H9 (cell line): ENCODE measurements around the gene PTPRR. TPM values are rescaled to one million over a fixed set of nuclear protein-coding genes. Genes with fewer than 3 reads are reported as not detected.

ENCODE experiments used
- DNase-seq: peaks from one replicate; pipeline ENCODE4 v3.0.0-alpha.2; 2017
- H2AFZ ChIP-seq: one replicate; pipeline ENCODE4 v1.6.1; 2013; ENCODE audit warnings: mild to moderate bottlenecking, low read length, control low read depth, moderate library complexity
- H2AK5ac ChIP-seq: 2 replicates; pipeline ENCODE4 v1.6.1; 2013; ENCODE audit warnings: low read length, control low read depth, mixed read lengths; ENCODE audit not compliant: insufficient read length
- H2BK120ac ChIP-seq: one replicate; pipeline ENCODE4 v1.6.1; 2013; ENCODE audit warnings: low read depth, mild to moderate bottlenecking, low read length, control low read depth, inconsistent platforms; ENCODE audit not compliant: poor library complexity, severe bottlenecking
- H2BK12ac ChIP-seq: 2 replicates; pipeline ENCODE4 v1.6.1; 2013; ENCODE audit warnings: low read length, control low read depth, mixed read lengths, low read depth; ENCODE audit not compliant: insufficient read length
- H2BK15ac ChIP-seq: 2 replicates; pipeline ENCODE4 v1.6.1; 2013; ENCODE audit warnings: low read depth, low read length, control low read depth
- H2BK20ac ChIP-seq: one replicate; pipeline ENCODE4 v1.6.1; 2013; ENCODE audit warnings: low read depth, mild to moderate bottlenecking, low read length, control low read depth, inconsistent platforms; ENCODE audit not compliant: poor library complexity, severe bottlenecking
- H2BK5ac ChIP-seq: 2 replicates; pipeline ENCODE4 v1.6.1; 2013; ENCODE audit warnings: low read length, control low read depth, mixed read lengths; ENCODE audit not compliant: insufficient read length
- H3K14ac ChIP-seq: 2 replicates; pipeline ENCODE4 v1.6.1; 2013; ENCODE audit warnings: low read length, control low read depth; ENCODE audit not compliant: insufficient read depth
- H3K18ac ChIP-seq: 2 replicates; pipeline ENCODE4 v1.6.1; 2013; ENCODE audit warnings: low read depth, mild to moderate bottlenecking, mixed read lengths, low read length, control low read depth; ENCODE audit not compliant: insufficient read length
- H3K23ac ChIP-seq: 2 replicates; pipeline ENCODE4 v1.6.1; 2013; ENCODE audit warnings: low read length, control low read depth, mixed read lengths, low read depth; ENCODE audit not compliant: insufficient read length
- H3K23me2 ChIP-seq: 2 replicates; pipeline ENCODE4 v1.6.1; 2013; ENCODE audit warnings: low read depth, mild to moderate bottlenecking, mixed read lengths, low read length, control low read depth; ENCODE audit not compliant: insufficient read length, poor library complexity, severe bottlenecking
- H3K27ac ChIP-seq: 2 replicates; pipeline ENCODE4 v1.5.1; 2013; ENCODE audit warnings: low read length, control low read depth, mixed read lengths, low read depth; ENCODE audit not compliant: insufficient read length
- H3K27me3 ChIP-seq: 2 replicates; pipeline ENCODE4 v1.6.1; 2013; ENCODE audit warnings: low read length, control low read depth, inconsistent platforms; ENCODE audit not compliant: insufficient read depth
- H3K4ac ChIP-seq: 2 replicates; pipeline ENCODE4 v1.6.1; 2013; ENCODE audit warnings: low read depth, mild to moderate bottlenecking, control low read depth, inconsistent platforms, low read length, moderate library complexity
- H3K4me1 ChIP-seq: 2 replicates; pipeline ENCODE4 v1.6.1; 2013; ENCODE audit warnings: low read length, control low read depth, inconsistent platforms; ENCODE audit not compliant: insufficient read depth
- H3K4me2 ChIP-seq: 2 replicates; pipeline ENCODE4 v1.6.1; 2013; ENCODE audit warnings: low read length, control low read depth, mixed read lengths; ENCODE audit not compliant: insufficient read length, insufficient read depth
- H3K56ac ChIP-seq: 2 replicates; pipeline ENCODE4 v1.6.1; 2013; ENCODE audit warnings: low read depth, mild to moderate bottlenecking, mixed read lengths, low read length, control low read depth; ENCODE audit not compliant: insufficient read length
- H3K79me1 ChIP-seq: 2 replicates; pipeline ENCODE4 v1.6.1; 2013; ENCODE audit warnings: low read depth, mild to moderate bottlenecking, moderate library complexity, low read length, control low read depth, inconsistent platforms; ENCODE audit not compliant: insufficient read depth, poor library complexity, severe bottlenecking
- H3K79me2 ChIP-seq: 2 replicates; pipeline ENCODE4 v1.6.1; 2013; ENCODE audit warnings: low read length, control low read depth, inconsistent platforms; ENCODE audit not compliant: insufficient read depth
- H3K9ac ChIP-seq: 2 replicates; pipeline ENCODE4 v1.6.1; 2013; ENCODE audit warnings: low read length, control low read depth, mixed read lengths; ENCODE audit not compliant: insufficient read length; ENCODE audit errors: extremely low read depth
- H3K9me3 ChIP-seq: one replicate; pipeline ENCODE4 v1.6.1; 2013; ENCODE audit warnings: low read depth, low read length, inconsistent platforms; ENCODE audit not compliant: control insufficient read depth
- H3T11ph ChIP-seq: one replicate; pipeline ENCODE4 v1.6.1; 2013; ENCODE audit warnings: mild to moderate bottlenecking, low read length, control low read depth, inconsistent platforms
- H4K20me1 ChIP-seq: one replicate; pipeline ENCODE4 v1.6.1; 2013; ENCODE audit not compliant: control insufficient read depth, insufficient read length, insufficient read depth
- H4K5ac ChIP-seq: 2 replicates; pipeline ENCODE4 v1.6.1; 2013; ENCODE audit warnings: low read depth, mild to moderate bottlenecking, mixed read lengths, low read length, control low read depth; ENCODE audit not compliant: insufficient read length
- H4K8ac ChIP-seq: replicated peaks from 2 replicates; pipeline ENCODE4 v1.6.1; 2013; ENCODE audit warnings: low read length, control low read depth, mixed read lengths, low read depth; ENCODE audit not compliant: insufficient read length
- H4K91ac ChIP-seq: 2 replicates; pipeline ENCODE4 v1.6.1; 2013; ENCODE audit warnings: low read depth, mild to moderate bottlenecking, moderate library complexity, mixed read lengths, low read length, control low read depth; ENCODE audit not compliant: insufficient read length
- H3K27ac Mint-ChIP-seq, 3 experiments: 2 replicates in 2 of 3; 3 replicates in 1 of 3; pipeline ENCODE4 v1.8.0; 2020 to 2021; ENCODE audit warnings: mixed read lengths in 3 of 3, mild to moderate bottlenecking in 1 of 3, moderate library complexity in 1 of 3
- H3K27me3 Mint-ChIP-seq: 2 replicates; pipeline ENCODE4 v1.8.0; 2021; ENCODE audit warnings: low read depth, mild to moderate bottlenecking, moderate library complexity, mixed read lengths
- H3K36me3 Mint-ChIP-seq, 3 experiments: 2 replicates in 2 of 3; 3 replicates in 1 of 3; pipeline ENCODE4 v1.8.0; 2020 to 2021; ENCODE audit warnings: low read depth in 3 of 3, mixed read lengths in 3 of 3; ENCODE audit not compliant: insufficient read depth in 1 of 3
- H3K4me1 Mint-ChIP-seq, 2 experiments: 2 replicates each; pipeline ENCODE4 v1.8.0; 2020; ENCODE audit warnings: mixed read lengths in 2 of 2
- H3K4me3 Mint-ChIP-seq, 2 experiments: 2 replicates in 1 of 2; 3 replicates in 1 of 2; pipeline ENCODE4 v1.8.0; 2020 to 2021; ENCODE audit warnings: mild to moderate bottlenecking in 2 of 2, mixed read lengths in 2 of 2, moderate library complexity in 1 of 2
- H3K9me3 Mint-ChIP-seq, 2 experiments: 2 replicates in 1 of 2; 3 replicates in 1 of 2; pipeline ENCODE4 v1.8.0; 2020; ENCODE audit warnings: mild to moderate bottlenecking in 2 of 2, mixed read lengths in 2 of 2, moderate library complexity in 1 of 2
- WGBS: extraction: QIAGEN DNeasy Blood & Tissue Kit; methylation state at CpG from one replicate; pipeline ENCODE4 v1.1.7; 2013; ENCODE audit warnings: missing lambda C conversion rate, low lambda C conversion rate, mixed read lengths; ENCODE audit not compliant: insufficient read length; ENCODE audit errors: extremely low coverage; 5-methylcytosine and 5-hydroxymethylcytosine counted together
- total RNA-seq: library from RNA; stranded (reverse); gene quantifications from 2 replicates; pipeline ENCODE4 v1.2.1, GENCODE V29; 2021
- TF ChIP-seq, protein P1 (sequence below): fragments of 200-600 bp; sonication (generic); conservative IDR thresholded peaks from 3 replicates; pipeline ENCODE4 v1.8.0; 2021; ENCODE audit warnings: antibody characterized with exemption, mild to moderate bottlenecking

The PTPRR gene
- total RNA-seq, 1 experiment from 2014 or later = 0.22 TPM

DNA sequence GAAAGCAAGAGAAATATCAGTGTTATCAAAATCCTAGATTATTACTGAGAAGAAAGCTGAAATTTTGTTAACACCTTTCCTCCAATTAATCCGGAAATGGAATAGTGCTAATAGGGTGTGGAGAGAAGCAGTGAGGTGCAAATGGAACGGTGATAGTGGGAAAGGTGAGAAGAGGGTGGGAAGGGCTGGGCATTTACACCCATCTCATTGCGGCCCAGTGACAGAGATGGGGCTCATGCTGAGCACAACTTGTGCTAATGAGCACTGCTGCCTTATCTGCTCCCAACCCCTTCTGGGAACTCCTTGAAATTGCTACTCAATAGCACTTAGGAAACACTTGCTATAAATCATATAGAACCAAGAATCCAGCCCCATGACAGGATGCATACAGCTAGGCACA is 94.4 kb downstream of the PTPRR start:
- H4K91ac ChIP-seq = no peak overlapping the region
- H2BK120ac ChIP-seq = no peak overlapping the region
- H3K23me2 ChIP-seq = no peaks in the 10 kb centered on the region
- no peak overlapping the region for H3K4ac ChIP-seq
- Mint-ChIP-seq H3K4me3 (no peak overlapping the region), H3K27me3 (no peaks in the 10 kb centered on the region), H3K4me1 (peaks cover 0 to 6% of the 10 kb centered on the region in 2 experiments), H3K36me3 (no peaks in the 10 kb centered on the region), H3K9me3 (no peaks in the 10 kb centered on the region), H3K27ac (no peak overlapping the region)
- no peak overlapping the region for H3K23ac ChIP-seq
- no peaks in the 10 kb centered on the region for H3K79me2 ChIP-seq
- H3K9ac ChIP-seq = no peak overlapping the region
- H3K4me1 ChIP-seq = no peaks in the 10 kb centered on the region
- H3K4me2 ChIP-seq = no peak overlapping the region
- no peak overlapping the region for H2AFZ ChIP-seq
- no peak overlapping the region for H4K5ac ChIP-seq
- H3K18ac ChIP-seq = no peak overlapping the region
- no peak overlapping the region for H3T11ph ChIP-seq
- H3K27me3 ChIP-seq = no peaks in the 10 kb centered on the region
- H3K9me3 ChIP-seq = no peaks in the 10 kb centered on the region
- H3K79me1 ChIP-seq = no peaks in the 10 kb centered on the region
- H3K27ac ChIP-seq = no peak overlapping the region
- H3K14ac ChIP-seq = no peak overlapping the region
- H2BK15ac ChIP-seq = no peak overlapping the region
- TF ChIP-seq, protein P1, sequence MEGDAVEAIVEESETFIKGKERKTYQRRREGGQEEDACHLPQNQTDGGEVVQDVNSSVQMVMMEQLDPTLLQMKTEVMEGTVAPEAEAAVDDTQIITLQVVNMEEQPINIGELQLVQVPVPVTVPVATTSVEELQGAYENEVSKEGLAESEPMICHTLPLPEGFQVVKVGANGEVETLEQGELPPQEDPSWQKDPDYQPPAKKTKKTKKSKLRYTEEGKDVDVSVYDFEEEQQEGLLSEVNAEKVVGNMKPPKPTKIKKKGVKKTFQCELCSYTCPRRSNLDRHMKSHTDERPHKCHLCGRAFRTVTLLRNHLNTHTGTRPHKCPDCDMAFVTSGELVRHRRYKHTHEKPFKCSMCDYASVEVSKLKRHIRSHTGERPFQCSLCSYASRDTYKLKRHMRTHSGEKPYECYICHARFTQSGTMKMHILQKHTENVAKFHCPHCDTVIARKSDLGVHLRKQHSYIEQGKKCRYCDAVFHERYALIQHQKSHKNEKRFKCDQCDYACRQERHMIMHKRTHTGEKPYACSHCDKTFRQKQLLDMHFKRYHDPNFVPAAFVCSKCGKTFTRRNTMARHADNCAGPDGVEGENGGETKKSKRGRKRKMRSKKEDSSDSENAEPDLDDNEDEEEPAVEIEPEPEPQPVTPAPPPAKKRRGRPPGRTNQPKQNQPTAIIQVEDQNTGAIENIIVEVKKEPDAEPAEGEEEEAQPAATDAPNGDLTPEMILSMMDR = no peak
- no peak overlapping the region for H2BK5ac ChIP-seq
- no peak for DNase-seq
- no peak overlapping the region for H2BK20ac ChIP-seq
- H4K8ac ChIP-seq = no peak overlapping the region
- H3K56ac ChIP-seq = no peak overlapping the region
- H2BK12ac ChIP-seq = no peak overlapping the region
- H4K20me1 ChIP-seq = no peaks in the 10 kb centered on the region
- H2AK5ac ChIP-seq = no peak overlapping the region
- no CpG with 5 or more reads among the region's 3 CpGs for WGBS
